HepG2 (cell line): ENCODE results near the gene SNAI1. TPM values are rescaled to one million over a fixed set of nuclear protein-coding genes. Genes with fewer than 3 reads are reported as not detected.

Experiments used
- AGO2 ChIP-seq: fragments of 200-400 bp; formaldehyde crosslinking; optimal IDR thresholded peaks from 2 replicates; pipeline ENCODE3; 2017; ENCODE audit warnings: mild to moderate bottlenecking, low read depth, low read length, moderate library complexity
- DZIP1 ChIP-seq: sonication (generic); formaldehyde crosslinking; IDR thresholded peaks from 2 replicates; pipeline ENCODE4 v1.5.0; 2020; ENCODE audit warnings: mild to moderate bottlenecking, missing genetic modification reagents
- ELK4 ChIP-seq: sonication (generic); formaldehyde crosslinking; IDR thresholded peaks from 2 replicates; pipeline ENCODE4 v1.9.0; 2021; ENCODE audit warnings: missing genetic modification reagents, borderline replicate concordance
- EP300 ChIP-seq, 3 experiments: sonication (generic) in 1 of 3; formaldehyde crosslinking in 1 of 3; IDR thresholded peaks; 2 replicates each; pipeline versions ENCODE4 v1.5.1 to v1.6.1; 2011 to 2020; ENCODE audit warnings: low read depth in 2 of 3, low read length in 2 of 3, borderline replicate concordance in 1 of 3, improper control_type of control experiment in 1 of 3, mild to moderate bottlenecking in 1 of 3, missing genetic modification reagents in 1 of 3, moderate library complexity in 1 of 3
- HHEX ChIP-seq: IDR thresholded peaks from 2 replicates; pipeline ENCODE4 v1.6.1; 2016; ENCODE audit warnings: control low read depth
- HMG20B ChIP-seq: conservative IDR thresholded peaks from 2 replicates; pipeline ENCODE4 v1.6.1; 2016; ENCODE audit warnings: missing genetic modification reagents, missing compliant biosample characterization
- IKZF4 ChIP-seq: sonication (generic); formaldehyde crosslinking; IDR thresholded peaks from 2 replicates; pipeline ENCODE4 v1.5.1; 2020; ENCODE audit warnings: borderline replicate concordance, mild to moderate bottlenecking, low read depth, missing genetic modification reagents; ENCODE audit errors: not compliant biosample characterization
- IRF9 ChIP-seq: sonication (generic); formaldehyde crosslinking; IDR thresholded peaks from 2 replicates; pipeline ENCODE4 v1.8.0; 2022; ENCODE audit warnings: missing genetic modification reagents, mild to moderate bottlenecking, borderline replicate concordance
- JUNB ChIP-seq: sonication (generic); formaldehyde crosslinking; IDR thresholded peaks from 2 replicates; pipeline ENCODE4 v1.8.0; 2022; ENCODE audit warnings: missing genetic modification reagents, mild to moderate bottlenecking, borderline replicate concordance
- KDM1A ChIP-seq: IDR thresholded peaks from 2 replicates; pipeline ENCODE4 v1.6.1; 2016; ENCODE audit warnings: missing compliant biosample characterization
- ZBTB38 ChIP-seq: sonication (generic); formaldehyde crosslinking; IDR thresholded peaks from 2 replicates; pipeline ENCODE4 v1.5.1; 2020; ENCODE audit warnings: mild to moderate bottlenecking, missing genetic modification reagents
- ZFX ChIP-seq: sonication (generic); formaldehyde crosslinking; IDR thresholded peaks from 2 replicates; pipeline ENCODE4 v1.4.0; 2020; ENCODE audit warnings: mild to moderate bottlenecking, low read depth, missing genetic modification reagents, moderate library complexity
- ZNF224 ChIP-seq: sonication (generic); formaldehyde crosslinking; IDR thresholded peaks from 2 replicates; pipeline ENCODE4 v1.5.0; 2020; ENCODE audit warnings: mild to moderate bottlenecking, missing genetic modification reagents
- ZNF232 ChIP-seq: sonication (generic); formaldehyde crosslinking; IDR thresholded peaks from 2 replicates; pipeline ENCODE4 v1.4.0; 2020; ENCODE audit warnings: missing genetic modification reagents, borderline replicate concordance
- ZNF33A ChIP-seq: sonication (generic); formaldehyde crosslinking; IDR thresholded peaks from 2 replicates; pipeline ENCODE4 v1.5.1; 2020; ENCODE audit warnings: missing genetic modification reagents, mild to moderate bottlenecking, moderate library complexity, borderline replicate concordance
- ZNF557 ChIP-seq: sonication (generic); formaldehyde crosslinking; IDR thresholded peaks from 2 replicates; pipeline ENCODE4 v1.4.0; 2020; ENCODE audit warnings: missing genetic modification reagents
- ZNF577 ChIP-seq: sonication (generic); formaldehyde crosslinking; IDR thresholded peaks from 2 replicates; pipeline ENCODE4 v1.4.0; 2020; ENCODE audit warnings: mild to moderate bottlenecking, low read depth, missing genetic modification reagents, borderline replicate concordance
- ZNF782 ChIP-seq: sonication (generic); formaldehyde crosslinking; IDR thresholded peaks from 2 replicates; pipeline ENCODE4 v1.4.0; 2020; ENCODE audit warnings: missing genetic modification reagents, mild to moderate bottlenecking, borderline replicate concordance
- ZNF784 ChIP-seq: sonication (generic); formaldehyde crosslinking; IDR thresholded peaks from 2 replicates; pipeline ENCODE4 v1.5.1; 2020; ENCODE audit warnings: missing genetic modification reagents, mild to moderate bottlenecking, borderline replicate concordance
- ZSCAN9 ChIP-seq: IDR thresholded peaks from 2 replicates; pipeline ENCODE4 v1.6.1; 2016; ENCODE audit warnings: borderline replicate concordance
- polyA plus RNA-seq, 8 experiments: library from polyadenylated mRNA; depleted of rRNA in 3 of 8; stranded (reverse) in 7 of 8; unstranded in 1 of 8; fragments of >200 nt; fragmentation: Illumina TruSeq in 4 of 8; extraction: Trizol in 4 of 8; gene quantifications; 2 replicates each; pipeline versions ENCODE4 v1.2.1 to v1.2.3, GENCODE V29; 2011 to 2016; ENCODE audit warnings: low read depth in 4 of 8, missing spikeins in 1 of 8, mixed read lengths in 1 of 8; ENCODE audit not compliant: insufficient read depth in 1 of 8
- total RNA-seq, 5 experiments: library from RNA; depleted of rRNA; stranded (reverse); fragments of >200 nt; fragmentation: Illumina TruSeq; extraction: Trizol; gene quantifications; 2 replicates each; pipeline ENCODE4 v1.2.3, GENCODE V29; 2016; ENCODE audit warnings: low read depth in 1 of 5
- TF ChIP-seq, protein P1 (sequence below): conservative IDR thresholded peaks from 2 replicates; pipeline ENCODE4 v1.6.1; 2018; ENCODE audit warnings: missing genetic modification reagents

SNAI1 gene
- total and polyA plus RNA-seq, 2 of the 13 experiments (the other 11 are each of a cell fraction or from before 2014, with no cell fraction given): 1.3 to 1.4 TPM

GRCh38 chr20:50026746-50027575 is 44.2 kb downstream of the SNAI1 start (continued):
- TF ChIP-seq IRF9 (0 out of 2 replicates have a peak, but pooled peaks have one; percentile 42), ZNF782 (CRISPR knock-in tag) (no peak), DZIP1 (CRISPR knock-in tag) (no peak), ZFX (CRISPR knock-in tag) (no peak), ZNF232 (CRISPR knock-in tag) (no peak), ZNF33A (CRISPR knock-in tag) (no peak), AGO2 (no peak), KDM1A (CRISPR knock-in tag) (0 out of 2 replicates have a peak, but pooled peaks have one; percentile 33), IKZF4 (no peak), EP300 (IDR thresholded peaks at IDR 0.05; ENCODE audit: low read depth in 2 of 2, low read length in 2 of 2) (no peak), EP300 (CRISPR knock-in tag; IDR thresholded peaks at IDR 0.05; ENCODE audit: borderline replicate concordance) (no peak), ZNF577 (CRISPR knock-in tag) (no peak), ZNF557 (CRISPR knock-in tag) (no peak), JUNB (CRISPR knock-in tag) (no peak), ZNF224 (CRISPR knock-in tag) (no peak), HHEX (CRISPR knock-in tag) (no peak), HMG20B (CRISPR knock-in tag) (no peak), ZBTB38 (no peak), ZNF784 (CRISPR knock-in tag) (no peak), ZSCAN9 (CRISPR knock-in tag) (no peak), ELK4 (no peak)
- TF ChIP-seq, protein P1, sequence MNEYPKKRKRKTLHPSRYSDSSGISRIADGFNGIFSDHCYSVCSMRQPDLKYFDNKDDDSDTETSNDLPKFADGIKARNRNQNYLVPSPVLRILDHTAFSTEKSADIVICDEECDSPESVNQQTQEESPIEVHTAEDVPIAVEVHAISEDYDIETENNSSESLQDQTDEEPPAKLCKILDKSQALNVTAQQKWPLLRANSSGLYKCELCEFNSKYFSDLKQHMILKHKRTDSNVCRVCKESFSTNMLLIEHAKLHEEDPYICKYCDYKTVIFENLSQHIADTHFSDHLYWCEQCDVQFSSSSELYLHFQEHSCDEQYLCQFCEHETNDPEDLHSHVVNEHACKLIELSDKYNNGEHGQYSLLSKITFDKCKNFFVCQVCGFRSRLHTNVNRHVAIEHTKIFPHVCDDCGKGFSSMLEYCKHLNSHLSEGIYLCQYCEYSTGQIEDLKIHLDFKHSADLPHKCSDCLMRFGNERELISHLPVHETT (CRISPR knock-in tag): no peak
